Liver (tissue), 9 donors: ENCODE data around the gene SLC39A6. TPM values are rescaled to one million over a fixed set of nuclear protein-coding genes. Genes with fewer than 3 reads are reported as not detected.

Experiments
- DNase-seq: peaks from one replicate; pipeline ENCODE4 v3.0.0-alpha.2; 2017; ENCODE audit warnings: low spot score
- H3K27ac ChIP-seq, 2 donors: one replicate each; pipeline ENCODE4 v1.7.0; 2013; ENCODE audit warnings: inconsistent platforms in 2 of 2, low read length in 2 of 2, control low read depth in 1 of 2, low read depth in 1 of 2, mild to moderate bottlenecking in 1 of 2
- H3K27me3 ChIP-seq, 4 donors: one replicate each; pipeline versions ENCODE4 v1.6.1 to v1.7.0; 2013; ENCODE audit warnings: low read length in 3 of 4, inconsistent platforms in 1 of 4, mild to moderate bottlenecking in 1 of 4, moderate library complexity in 1 of 4; ENCODE audit not compliant: control insufficient read depth in 4 of 4, insufficient read depth in 4 of 4
- H3K36me3 ChIP-seq, 4 donors: one replicate each; pipeline versions ENCODE4 v1.6.1 to v1.7.0; 2013; ENCODE audit warnings: low read length in 3 of 4, mild to moderate bottlenecking in 3 of 4, low read depth in 1 of 4, moderate library complexity in 1 of 4; ENCODE audit not compliant: control insufficient read depth in 4 of 4, insufficient read depth in 3 of 4
- H3K4me1 ChIP-seq, 4 donors: one replicate each; pipeline versions ENCODE4 v1.6.1 to v1.7.0; 2013; ENCODE audit warnings: low read length in 3 of 4, mild to moderate bottlenecking in 3 of 4, moderate library complexity in 1 of 4; ENCODE audit not compliant: control insufficient read depth in 4 of 4, insufficient read depth in 4 of 4
- H3K4me3 ChIP-seq, 3 donors: one replicate each; pipeline versions ENCODE4 v1.6.1 to v1.7.0; 2013; ENCODE audit warnings: low read length in 3 of 3, control low read depth in 1 of 3, low read depth in 1 of 3, mild to moderate bottlenecking in 1 of 3
- H3K9ac ChIP-seq, 2 donors: one replicate each; pipeline ENCODE4 v1.7.0; 2013; ENCODE audit warnings: low read length in 2 of 2, mild to moderate bottlenecking in 2 of 2, moderate library complexity in 2 of 2, control low read depth in 1 of 2, low read depth in 1 of 2
- H3K9me3 ChIP-seq, 4 donors: one replicate each; pipeline versions ENCODE4 v1.6.1 to v1.7.0; 2013; ENCODE audit warnings: low read length in 3 of 4; ENCODE audit not compliant: control insufficient read depth in 4 of 4
- EGR1 ChIP-seq, 2 donors: IDR thresholded peaks; 2 replicates each; pipeline ENCODE4 v1.6.1; 2016 to 2018; ENCODE audit warnings: antibody characterized with exemption in 2 of 2, low read depth in 2 of 2
- FOXA1 ChIP-seq: IDR thresholded peaks from 2 replicates; pipeline ENCODE4 v1.6.1; 2016; ENCODE audit warnings: antibody characterized with exemption
- FOXA2 ChIP-seq: IDR thresholded peaks from 2 replicates; pipeline ENCODE4 v1.6.1; 2016; ENCODE audit warnings: antibody characterized with exemption
- GABPA ChIP-seq, 2 donors: IDR thresholded peaks in 1 of 2; conservative IDR thresholded peaks in 1 of 2; 2 replicates each; pipeline ENCODE4 v1.6.1; 2016; ENCODE audit warnings: antibody characterized with exemption in 2 of 2, mild to moderate bottlenecking in 1 of 2, moderate library complexity in 1 of 2
- HNF4A ChIP-seq, 2 donors: conservative IDR thresholded peaks; 2 replicates each; pipeline ENCODE4 v1.6.1; 2016; ENCODE audit warnings: antibody characterized with exemption in 2 of 2, mild to moderate bottlenecking in 2 of 2
- HNF4G ChIP-seq: IDR thresholded peaks from 2 replicates; pipeline ENCODE4 v1.6.1; 2016; ENCODE audit warnings: antibody characterized with exemption
- JUND ChIP-seq, 2 donors: IDR thresholded peaks; 2 replicates each; pipeline ENCODE4 v1.6.1; 2016; ENCODE audit warnings: antibody characterized with exemption in 2 of 2
- NR2F2 ChIP-seq: IDR thresholded peaks from 2 replicates; pipeline ENCODE4 v1.6.1; 2016; ENCODE audit warnings: antibody characterized with exemption
- RAD21 ChIP-seq, 2 donors: IDR thresholded peaks; 2 replicates each; pipeline ENCODE4 v1.6.1; 2016; ENCODE audit warnings: antibody characterized with exemption in 2 of 2, mild to moderate bottlenecking in 2 of 2
- RXRA ChIP-seq, 2 donors: IDR thresholded peaks; 2 replicates each; pipeline ENCODE4 v1.6.1; 2017 to 2018; ENCODE audit warnings: antibody characterized with exemption in 2 of 2, mild to moderate bottlenecking in 1 of 2
- SP1 ChIP-seq: IDR thresholded peaks from 2 replicates; pipeline ENCODE4 v1.6.1; 2018; ENCODE audit warnings: antibody characterized with exemption, mild to moderate bottlenecking
- TAF1 ChIP-seq: conservative IDR thresholded peaks from 2 replicates; pipeline ENCODE4 v1.6.1; 2016; ENCODE audit warnings: antibody characterized with exemption, mild to moderate bottlenecking
- YY1 ChIP-seq: IDR thresholded peaks from 2 replicates; pipeline ENCODE4 v1.6.1; 2016; ENCODE audit warnings: antibody characterized with exemption, mild to moderate bottlenecking
- WGBS: extraction: QIAGEN DNeasy Blood & Tissue Kit; methylation state at CpG from one replicate; pipeline ENCODE4 v1.1.7; 2013; 5-methylcytosine and 5-hydroxymethylcytosine counted together
- polyA plus RNA-seq, 2 donors: library from polyadenylated mRNA; stranded (reverse) in 1 of 2; unstranded in 1 of 2; fragments of 200-250 nt in 1 of 2; fragments of >200 nt in 1 of 2; fragmentation: Nextera tagmentation in 1 of 2; extraction: Ambion mirVana in 1 of 2; gene quantifications; one replicate each; pipeline versions ENCODE4 v1.2.1 to v1.2.3, GENCODE V29; 2013 to 2015
- total RNA-seq, 2 donors: library from RNA; depleted of rRNA; stranded (reverse); fragments of >200 nt; gene quantifications; one replicate each; pipeline ENCODE4 v1.2.3, GENCODE V29; 2014
- TF ChIP-seq, protein P1 (sequence below): IDR thresholded peaks from 2 replicates; pipeline ENCODE4 v1.6.1; 2016; ENCODE audit warnings: antibody characterized with exemption
- TF ChIP-seq, protein P2 (sequence below): IDR thresholded peaks from 2 replicates; pipeline ENCODE4 v1.6.1; 2016; ENCODE audit warnings: antibody characterized with exemption
- TF ChIP-seq, protein P3 (sequence below): IDR thresholded peaks from 2 replicates; pipeline ENCODE4 v1.6.1; 2016; ENCODE audit warnings: antibody characterized with exemption
- TF ChIP-seq, protein P4 (sequence below): fragments of 150-350 bp; IDR thresholded peaks from 2 replicates; pipeline ENCODE4 v1.5.1; 2017; ENCODE audit warnings: improper control_type of control experiment, low read depth, low read length; ENCODE audit not compliant: missing input control
- TF ChIP-seq, protein P5 (sequence below): IDR thresholded peaks from 2 replicates; pipeline ENCODE4 v1.6.1; 2016; ENCODE audit warnings: antibody characterized with exemption, mild to moderate bottlenecking
- donor health status: healthy.
- donor health status: healthy.
- donor health status: healthy.
- donor health status: healthy.
- donor health status: healthy.

Gene SLC39A6
- total and polyA plus RNA-seq, 4 donors: 4.6 to 16.6 (median 8.3) TPM

DNA sequence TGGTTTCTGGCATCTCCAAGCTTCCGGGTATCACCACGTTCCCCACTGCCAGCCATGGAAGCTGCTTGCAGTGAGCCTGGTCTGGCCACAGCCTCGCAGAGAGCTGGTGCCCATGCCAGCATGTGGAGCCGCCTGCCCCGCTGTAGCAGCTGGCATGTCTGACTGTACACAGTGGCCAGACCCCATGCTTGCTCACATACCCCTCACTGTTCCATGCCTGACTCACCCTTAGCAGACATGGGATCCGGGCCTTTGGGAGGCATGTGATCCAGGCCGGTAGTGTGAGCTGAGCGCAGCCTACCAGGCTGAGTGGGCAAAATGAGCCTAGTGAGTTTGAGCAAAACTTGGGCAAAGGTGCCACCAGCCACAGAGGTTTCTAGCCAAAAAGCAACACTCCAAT is 43.0 kb downstream of the SLC39A6 start:
- DNase-seq: no peak
- H3K27ac ChIP-seq: no peak overlapping the region
- no peak overlapping the region for H3K4me3 ChIP-seq
- H3K9ac ChIP-seq: no peak overlapping the region
- WGBS: 82% methylated on average over 8 of the region's 8 CpGs
- no peaks in the 10 kb centered on the region for H3K36me3 ChIP-seq
- TF ChIP-seq FOXA1 (no peak), SP1 (no peak), HNF4G (no peak), FOXA2 (no peak), RXRA (IDR thresholded peaks at IDR 0.05) (no peak), JUND (IDR thresholded peaks at IDR 0.05) (no peak), HNF4A (conservative IDR thresholded peaks at IDR 0.05) (no peak), GABPA (IDR thresholded peaks at IDR 0.05 in 1 of 2, conservative IDR thresholded peaks at IDR 0.05 in 1 of 2) (no peak), YY1 (no peak), EGR1 (IDR thresholded peaks at IDR 0.05; ENCODE audit: low read depth in 2 of 2) (no peak), RAD21 (IDR thresholded peaks at IDR 0.05) (no peak)
- TF ChIP-seq, protein P1, sequence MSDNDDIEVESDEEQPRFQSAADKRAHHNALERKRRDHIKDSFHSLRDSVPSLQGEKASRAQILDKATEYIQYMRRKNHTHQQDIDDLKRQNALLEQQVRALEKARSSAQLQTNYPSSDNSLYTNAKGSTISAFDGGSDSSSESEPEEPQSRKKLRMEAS: no peak
- TF ChIP-seq, protein P2, sequence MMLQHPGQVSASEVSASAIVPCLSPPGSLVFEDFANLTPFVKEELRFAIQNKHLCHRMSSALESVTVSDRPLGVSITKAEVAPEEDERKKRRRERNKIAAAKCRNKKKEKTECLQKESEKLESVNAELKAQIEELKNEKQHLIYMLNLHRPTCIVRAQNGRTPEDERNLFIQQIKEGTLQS: no peak
- TF ChIP-seq, protein P3, sequence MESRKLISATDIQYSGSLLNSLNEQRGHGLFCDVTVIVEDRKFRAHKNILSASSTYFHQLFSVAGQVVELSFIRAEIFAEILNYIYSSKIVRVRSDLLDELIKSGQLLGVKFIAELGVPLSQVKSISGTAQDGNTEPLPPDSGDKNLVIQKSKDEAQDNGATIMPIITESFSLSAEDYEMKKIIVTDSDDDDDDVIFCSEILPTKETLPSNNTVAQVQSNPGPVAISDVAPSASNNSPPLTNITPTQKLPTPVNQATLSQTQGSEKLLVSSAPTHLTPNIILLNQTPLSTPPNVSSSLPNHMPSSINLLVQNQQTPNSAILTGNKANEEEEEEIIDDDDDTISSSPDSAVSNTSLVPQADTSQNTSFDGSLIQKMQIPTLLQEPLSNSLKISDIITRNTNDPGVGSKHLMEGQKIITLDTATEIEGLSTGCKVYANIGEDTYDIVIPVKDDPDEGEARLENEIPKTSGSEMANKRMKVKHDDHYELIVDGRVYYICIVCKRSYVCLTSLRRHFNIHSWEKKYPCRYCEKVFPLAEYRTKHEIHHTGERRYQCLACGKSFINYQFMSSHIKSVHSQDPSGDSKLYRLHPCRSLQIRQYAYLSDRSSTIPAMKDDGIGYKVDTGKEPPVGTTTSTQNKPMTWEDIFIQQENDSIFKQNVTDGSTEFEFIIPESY: no peak
- TF ChIP-seq, protein P4, sequence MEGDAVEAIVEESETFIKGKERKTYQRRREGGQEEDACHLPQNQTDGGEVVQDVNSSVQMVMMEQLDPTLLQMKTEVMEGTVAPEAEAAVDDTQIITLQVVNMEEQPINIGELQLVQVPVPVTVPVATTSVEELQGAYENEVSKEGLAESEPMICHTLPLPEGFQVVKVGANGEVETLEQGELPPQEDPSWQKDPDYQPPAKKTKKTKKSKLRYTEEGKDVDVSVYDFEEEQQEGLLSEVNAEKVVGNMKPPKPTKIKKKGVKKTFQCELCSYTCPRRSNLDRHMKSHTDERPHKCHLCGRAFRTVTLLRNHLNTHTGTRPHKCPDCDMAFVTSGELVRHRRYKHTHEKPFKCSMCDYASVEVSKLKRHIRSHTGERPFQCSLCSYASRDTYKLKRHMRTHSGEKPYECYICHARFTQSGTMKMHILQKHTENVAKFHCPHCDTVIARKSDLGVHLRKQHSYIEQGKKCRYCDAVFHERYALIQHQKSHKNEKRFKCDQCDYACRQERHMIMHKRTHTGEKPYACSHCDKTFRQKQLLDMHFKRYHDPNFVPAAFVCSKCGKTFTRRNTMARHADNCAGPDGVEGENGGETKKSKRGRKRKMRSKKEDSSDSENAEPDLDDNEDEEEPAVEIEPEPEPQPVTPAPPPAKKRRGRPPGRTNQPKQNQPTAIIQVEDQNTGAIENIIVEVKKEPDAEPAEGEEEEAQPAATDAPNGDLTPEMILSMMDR: no peak
- no peaks in the 10 kb centered on the region for H3K4me1 ChIP-seq
- peaks cover 0 to 4% (median 0%) of the 10 kb centered on the region in 4 donors for H3K27me3 ChIP-seq
- peaks cover 0 to 3% (median 0%) of the 10 kb centered on the region in 4 donors for H3K9me3 ChIP-seq

DNA sequence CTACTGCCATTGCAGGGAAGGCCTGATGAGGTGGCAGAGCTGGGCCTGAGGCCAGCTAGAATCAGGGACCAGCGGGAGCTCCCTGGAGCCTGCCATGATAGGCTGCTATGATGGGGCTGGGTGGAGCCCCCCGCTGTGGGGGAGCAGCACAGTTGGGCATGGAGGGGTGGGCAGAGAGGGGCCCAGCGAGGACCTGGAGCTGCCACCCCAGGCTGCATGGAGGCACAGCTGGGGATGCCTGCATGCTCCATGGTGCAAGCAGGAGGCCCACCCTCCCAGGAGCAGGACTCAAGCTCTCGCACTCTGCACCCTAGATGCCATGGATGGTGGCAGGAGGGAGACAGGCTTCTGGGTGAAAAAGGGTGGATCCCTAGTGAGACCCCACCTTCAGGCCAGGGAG is 43.9 kb downstream of the SLC39A6 start:
- DNase-seq: no peak
- WGBS: 81% methylated on average over 4 of the region's 4 CpGs

More for the DNA sequence above, 43.9 kb downstream of the SLC39A6 start:
- Histone ChIP-seq H3K36me3 (no peaks in the 10 kb centered on the region), H3K9ac (no peak overlapping the region), H3K4me3 (no peak overlapping the region), H3K4me1 (no peaks in the 10 kb centered on the region), H3K27me3 (peaks cover 0 to 4% (median under 1%) of the 10 kb centered on the region in 4 donors), H3K27ac (no peak overlapping the region), H3K9me3 (peaks cover 0 to 3% (median under 1%) of the 10 kb centered on the region in 4 donors)
- no peak for TF ChIP-seq NR2F2
- TF ChIP-seq FOXA1: no peak
- TF ChIP-seq, protein P5, sequence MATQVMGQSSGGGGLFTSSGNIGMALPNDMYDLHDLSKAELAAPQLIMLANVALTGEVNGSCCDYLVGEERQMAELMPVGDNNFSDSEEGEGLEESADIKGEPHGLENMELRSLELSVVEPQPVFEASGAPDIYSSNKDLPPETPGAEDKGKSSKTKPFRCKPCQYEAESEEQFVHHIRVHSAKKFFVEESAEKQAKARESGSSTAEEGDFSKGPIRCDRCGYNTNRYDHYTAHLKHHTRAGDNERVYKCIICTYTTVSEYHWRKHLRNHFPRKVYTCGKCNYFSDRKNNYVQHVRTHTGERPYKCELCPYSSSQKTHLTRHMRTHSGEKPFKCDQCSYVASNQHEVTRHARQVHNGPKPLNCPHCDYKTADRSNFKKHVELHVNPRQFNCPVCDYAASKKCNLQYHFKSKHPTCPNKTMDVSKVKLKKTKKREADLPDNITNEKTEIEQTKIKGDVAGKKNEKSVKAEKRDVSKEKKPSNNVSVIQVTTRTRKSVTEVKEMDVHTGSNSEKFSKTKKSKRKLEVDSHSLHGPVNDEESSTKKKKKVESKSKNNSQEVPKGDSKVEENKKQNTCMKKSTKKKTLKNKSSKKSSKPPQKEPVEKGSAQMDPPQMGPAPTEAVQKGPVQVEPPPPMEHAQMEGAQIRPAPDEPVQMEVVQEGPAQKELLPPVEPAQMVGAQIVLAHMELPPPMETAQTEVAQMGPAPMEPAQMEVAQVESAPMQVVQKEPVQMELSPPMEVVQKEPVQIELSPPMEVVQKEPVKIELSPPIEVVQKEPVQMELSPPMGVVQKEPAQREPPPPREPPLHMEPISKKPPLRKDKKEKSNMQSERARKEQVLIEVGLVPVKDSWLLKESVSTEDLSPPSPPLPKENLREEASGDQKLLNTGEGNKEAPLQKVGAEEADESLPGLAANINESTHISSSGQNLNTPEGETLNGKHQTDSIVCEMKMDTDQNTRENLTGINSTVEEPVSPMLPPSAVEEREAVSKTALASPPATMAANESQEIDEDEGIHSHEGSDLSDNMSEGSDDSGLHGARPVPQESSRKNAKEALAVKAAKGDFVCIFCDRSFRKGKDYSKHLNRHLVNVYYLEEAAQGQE: no peak
- no peak for TF ChIP-seq GABPA (IDR thresholded peaks at IDR 0.05 in 1 of 2, conservative IDR thresholded peaks at IDR 0.05 in 1 of 2)
- TF ChIP-seq, protein P4: no peak
- no peak for TF ChIP-seq FOXA2
- no peak for TF ChIP-seq YY1
- TF ChIP-seq HNF4A (conservative IDR thresholded peaks at IDR 0.05): no peak
- no peak for TF ChIP-seq TAF1
- TF ChIP-seq, protein P1: no peak
- no peak for TF ChIP-seq RXRA (IDR thresholded peaks at IDR 0.05)
- no peak for TF ChIP-seq RAD21 (IDR thresholded peaks at IDR 0.05)
- TF ChIP-seq, protein P3: no peak
